Neural progenitor cell (in vitro differentiated cells): ENCODE results near the gene ARAP3. TPM values are rescaled to one million over a fixed set of nuclear protein-coding genes. Genes with fewer than 3 reads are reported as not detected.

Experiments used
- DNase-seq: peaks from one replicate; pipeline ENCODE4 v3.0.0-alpha.2; 2016; ENCODE audit warnings: low spot score
- H2AFZ ChIP-seq: fragments of 200-600 bp; sonication (generic); replicated peaks from 2 replicates; pipeline ENCODE4 v1.6.1; 2016; ENCODE audit warnings: antibody characterized with exemption
- H3F3A ChIP-seq: fragments of 200-600 bp; sonication (generic); 2 replicates; pipeline ENCODE4 v1.6.1; 2016; ENCODE audit warnings: antibody characterized with exemption, low read depth
- H3K27ac ChIP-seq: fragments of 200-600 bp; sonication (generic); 2 replicates; pipeline ENCODE4 v1.5.1; 2016; ENCODE audit warnings: mild to moderate bottlenecking
- H3K27me3 ChIP-seq: fragments of 200-600 bp; sonication (generic); 2 replicates; pipeline ENCODE4 v1.6.1; 2016; ENCODE audit warnings: mild to moderate bottlenecking, moderate library complexity
- H3K36me3 ChIP-seq: fragments of 200-600 bp; sonication (generic); 2 replicates; pipeline ENCODE4 v1.5.1; 2016
- H3K4me1 ChIP-seq: fragments of 200-600 bp; sonication (generic); 2 replicates; pipeline ENCODE4 v1.6.1; 2016; ENCODE audit warnings: mixed run types
- H3K4me2 ChIP-seq: fragments of 200-600 bp; sonication (generic); 2 replicates; pipeline ENCODE4 v1.6.1; 2016
- H3K4me3 ChIP-seq: fragments of 200-600 bp; sonication (generic); 2 replicates; pipeline ENCODE4 v1.5.1; 2016
- H3K79me2 ChIP-seq: fragments of 200-600 bp; sonication (generic); 2 replicates; pipeline ENCODE4 v1.6.1; 2016; ENCODE audit warnings: low read depth
- H3K9ac ChIP-seq: fragments of 200-600 bp; sonication (generic); 2 replicates; pipeline ENCODE4 v1.6.1; 2016
- H3K9me3 ChIP-seq: fragments of 200-600 bp; sonication (generic); 2 replicates; pipeline ENCODE4 v1.5.1; 2016; ENCODE audit warnings: low read depth
- H4K20me1 ChIP-seq: fragments of 200-600 bp; sonication (generic); 2 replicates; pipeline ENCODE4 v1.6.1; 2016; ENCODE audit warnings: low read depth
- H3K27ac Mint-ChIP-seq: 3 replicates; pipeline ENCODE4 v1.8.0; 2021; ENCODE audit warnings: mixed read lengths
- H3K27me3 Mint-ChIP-seq: 2 replicates; pipeline ENCODE4 v1.8.0; 2022; ENCODE audit warnings: low read depth, mild to moderate bottlenecking, inconsistent platforms, moderate library complexity, mixed read lengths; ENCODE audit not compliant: insufficient read depth
- H3K36me3 Mint-ChIP-seq: 3 replicates; pipeline ENCODE4 v1.8.0; 2021; ENCODE audit warnings: mixed read lengths
- H3K4me1 Mint-ChIP-seq: 3 replicates; pipeline ENCODE4 v1.8.0; 2021; ENCODE audit warnings: mixed read lengths
- H3K4me3 Mint-ChIP-seq: 3 replicates; pipeline ENCODE4 v1.8.0; 2021; ENCODE audit warnings: mild to moderate bottlenecking, moderate library complexity, mixed read lengths
- H3K9me3 Mint-ChIP-seq: 3 replicates; pipeline ENCODE4 v1.8.0; 2020; ENCODE audit warnings: mixed read lengths
- CTCF ChIP-seq: fragments of 200-600 bp; sonication (generic); IDR thresholded peaks from 2 replicates; pipeline ENCODE4 v1.5.1; 2017; ENCODE audit warnings: antibody characterized with exemption, mild to moderate bottlenecking
- EZH2 ChIP-seq: fragments of 200-600 bp; sonication (generic); IDR thresholded peaks from 2 replicates; pipeline ENCODE4 v1.6.1; 2017; ENCODE audit warnings: antibody characterized with exemption, mild to moderate bottlenecking, moderate library complexity
- EZH2phosphoT487 ChIP-seq: fragments of 200-600 bp; sonication (generic); IDR thresholded peaks from 2 replicates; pipeline ENCODE4 v1.6.1; 2017; ENCODE audit warnings: antibody characterized with exemption
- total RNA-seq: library from RNA; depleted of rRNA; stranded (reverse); fragments of >200 nt; gene quantifications from 2 replicates; pipeline ENCODE4 v1.2.3, GENCODE V29; 2015; ENCODE audit warnings: low replicate concordance

ARAP3 gene
- total RNA-seq, 1 donor from 2014 or later: 7.6 TPM

GRCh38 chr5:141617682-141618029 lies 64.4 kb downstream of the ARAP3 start:
- TF ChIP-seq EZH2 (no peak), EZH2phosphoT487 (no peak), CTCF (no peak)
- Mint-ChIP-seq H3K9me3 (no peaks in the 10 kb centered on the region), H3K36me3 (peaks cover 19% of the 10 kb centered on the region), H3K27ac (no peak overlapping the region), H3K4me3 (peak overlapping the region; percentile 92), H3K27me3 (peaks cover 5% of the 10 kb centered on the region), H3K4me1 (peaks cover 32% of the 10 kb centered on the region)
- no peak overlapping the region for H3K27ac ChIP-seq
- peak overlapping the region; percentile 99 for H3K4me3 ChIP-seq
- H3K9me3 ChIP-seq: no peaks in the 10 kb centered on the region
- peak overlapping the region; percentile 73 for H3K9ac ChIP-seq
- peaks cover 40% of the 10 kb centered on the region for H3K4me1 ChIP-seq
- H3K36me3 ChIP-seq: no peaks in the 10 kb centered on the region
- peak; percentile 18 for DNase-seq
- peaks cover 36% of the 10 kb centered on the region for H3F3A ChIP-seq
- H2AFZ ChIP-seq: no peak overlapping the region
- peak overlapping the region; percentile 94 for H3K4me2 ChIP-seq
- H3K27me3 ChIP-seq: no peaks in the 10 kb centered on the region
- H4K20me1 ChIP-seq: peaks cover 9% of the 10 kb centered on the region
- H3K79me2 ChIP-seq: peaks cover 59% of the 10 kb centered on the region

DNA sequence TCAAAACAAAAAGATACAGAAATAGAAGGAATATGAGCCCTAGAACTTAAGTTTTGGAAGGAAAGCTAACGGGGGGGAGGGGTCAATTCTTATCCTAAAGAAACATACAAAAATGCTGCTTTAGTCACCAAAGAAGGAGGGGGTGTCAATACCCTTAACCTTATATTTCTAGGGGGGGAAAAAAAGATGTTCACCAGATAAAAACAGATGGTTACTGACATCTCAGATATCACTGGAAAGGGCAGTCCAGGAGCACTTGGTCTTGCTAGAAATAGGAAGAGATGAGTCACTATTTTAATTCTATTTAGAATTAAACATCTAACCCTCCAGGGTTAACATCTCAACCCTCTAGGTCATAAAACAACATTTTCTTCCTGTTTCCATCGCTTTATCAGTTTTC lies 64.9 kb downstream of the ARAP3 start:
- TF ChIP-seq CTCF (no peak), EZH2phosphoT487 (no peak), EZH2 (no peak)
- Histone ChIP-seq H3K79me2 (peaks cover 64% of the 10 kb centered on the region), H3K9ac (no peak overlapping the region), H3K27ac (no peak overlapping the region), H3K4me2 (peak overlapping the region; percentile 94), H2AFZ (no peak overlapping the region), H3K27me3 (no peaks in the 10 kb centered on the region), H3F3A (peaks cover 37% of the 10 kb centered on the region), H4K20me1 (peaks cover 9% of the 10 kb centered on the region), H3K4me1 (peaks cover 40% of the 10 kb centered on the region), H3K9me3 (no peaks in the 10 kb centered on the region), H3K4me3 (peak overlapping the region; percentile 99), H3K36me3 (no peaks in the 10 kb centered on the region)
- peaks cover 32% of the 10 kb centered on the region for H3K4me1 Mint-ChIP-seq
- H3K4me3 Mint-ChIP-seq: peak overlapping the region; percentile 92
- H3K36me3 Mint-ChIP-seq: peaks cover 19% of the 10 kb centered on the region
- DNase-seq: no peak
- peaks cover 5% of the 10 kb centered on the region for H3K27me3 Mint-ChIP-seq
- H3K9me3 Mint-ChIP-seq: no peaks in the 10 kb centered on the region
- no peak overlapping the region for H3K27ac Mint-ChIP-seq

- no peaks in the 10 kb centered on the region for H3K9me3 Mint-ChIP-seq
- H3K27ac Mint-ChIP-seq: no peak overlapping the region
- peak overlapping the region; percentile 99 for H3K4me3 ChIP-seq
Observed at GRCh38 chr5:141615991-141616720, 65.9 kb downstream of the ARAP3 start.

More at GRCh38 chr5:141615991-141616720, 65.9 kb downstream of the ARAP3 start:
- Histone ChIP-seq H3K36me3 (no peaks in the 10 kb centered on the region), H3K9me3 (no peaks in the 10 kb centered on the region), H3F3A (peaks cover 45% of the 10 kb centered on the region), H3K4me2 (peak overlapping the region; percentile 94), H3K4me1 (peaks cover 40% of the 10 kb centered on the region), H3K79me2 (peaks cover 74% of the 10 kb centered on the region), H3K27ac (no peak overlapping the region), H3K9ac (no peak overlapping the region), H2AFZ (no peak overlapping the region), H4K20me1 (peaks cover 9% of the 10 kb centered on the region), H3K27me3 (no peaks in the 10 kb centered on the region)
- Mint-ChIP-seq H3K36me3 (peaks cover 11% of the 10 kb centered on the region), H3K4me3 (peak overlapping the region; percentile 92), H3K4me1 (peaks cover 35% of the 10 kb centered on the region), H3K27me3 (peaks cover 5% of the 10 kb centered on the region)
- no peak for DNase-seq
- TF ChIP-seq EZH2 (no peak), EZH2phosphoT487 (no peak), CTCF (no peak)
